Measurements from ENCODE around the gene PAXX.

The PAXX gene

DNA sequence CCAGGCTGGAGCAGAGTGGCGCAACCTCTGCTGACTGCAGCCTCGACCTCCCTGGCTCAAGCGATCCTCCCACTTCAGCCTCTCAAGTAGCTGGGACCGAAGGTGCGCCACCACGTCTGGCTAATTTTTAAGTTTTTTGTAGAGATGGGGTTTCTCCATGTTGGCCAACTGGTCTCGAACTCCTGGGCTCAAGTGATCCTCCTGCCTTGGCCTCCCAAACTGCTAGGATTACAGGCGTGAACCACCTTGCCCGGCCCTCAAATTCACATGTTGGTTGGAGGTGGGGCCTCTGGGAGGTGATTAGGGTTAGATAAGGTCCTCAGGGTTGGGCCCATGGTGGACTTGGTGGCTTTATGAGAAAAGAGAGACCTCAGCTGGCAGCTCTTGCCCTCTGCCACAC, 30.1 kb upstream of the PAXX start:
- no peak for DNase-seq (ENCODE audit: low read depth)
- TF ChIP-seq, protein P1, sequence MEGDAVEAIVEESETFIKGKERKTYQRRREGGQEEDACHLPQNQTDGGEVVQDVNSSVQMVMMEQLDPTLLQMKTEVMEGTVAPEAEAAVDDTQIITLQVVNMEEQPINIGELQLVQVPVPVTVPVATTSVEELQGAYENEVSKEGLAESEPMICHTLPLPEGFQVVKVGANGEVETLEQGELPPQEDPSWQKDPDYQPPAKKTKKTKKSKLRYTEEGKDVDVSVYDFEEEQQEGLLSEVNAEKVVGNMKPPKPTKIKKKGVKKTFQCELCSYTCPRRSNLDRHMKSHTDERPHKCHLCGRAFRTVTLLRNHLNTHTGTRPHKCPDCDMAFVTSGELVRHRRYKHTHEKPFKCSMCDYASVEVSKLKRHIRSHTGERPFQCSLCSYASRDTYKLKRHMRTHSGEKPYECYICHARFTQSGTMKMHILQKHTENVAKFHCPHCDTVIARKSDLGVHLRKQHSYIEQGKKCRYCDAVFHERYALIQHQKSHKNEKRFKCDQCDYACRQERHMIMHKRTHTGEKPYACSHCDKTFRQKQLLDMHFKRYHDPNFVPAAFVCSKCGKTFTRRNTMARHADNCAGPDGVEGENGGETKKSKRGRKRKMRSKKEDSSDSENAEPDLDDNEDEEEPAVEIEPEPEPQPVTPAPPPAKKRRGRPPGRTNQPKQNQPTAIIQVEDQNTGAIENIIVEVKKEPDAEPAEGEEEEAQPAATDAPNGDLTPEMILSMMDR (conservative IDR thresholded peaks at IDR 0.05; ENCODE audit: control insufficient read depth, insufficient read depth, low read depth, low read length), result no peak

DNA sequence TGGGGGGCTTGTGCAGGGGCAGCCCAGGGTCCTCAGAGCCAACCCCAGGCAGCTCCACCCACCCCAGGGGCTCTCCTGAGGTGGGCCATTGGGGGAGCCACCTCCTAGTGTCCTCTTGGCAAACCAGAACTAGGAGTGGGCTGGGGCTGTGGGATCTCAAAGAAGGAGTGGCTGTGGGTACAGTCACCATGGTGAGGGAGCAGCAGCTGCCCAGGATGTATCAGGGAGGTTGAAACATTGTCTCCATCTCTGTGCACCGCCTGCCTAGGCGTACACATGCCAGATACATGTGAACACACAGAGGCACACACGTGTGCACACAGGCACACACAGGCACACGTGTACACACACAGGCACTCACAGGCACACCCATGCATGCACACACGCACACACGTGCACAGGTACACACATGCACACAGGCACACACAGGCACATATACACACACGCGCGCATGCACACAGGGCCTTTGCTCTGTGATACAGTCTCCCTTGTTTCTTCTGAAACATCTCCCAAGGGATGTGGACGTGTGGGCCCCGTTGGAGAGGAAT, 29.4 kb upstream of the PAXX start:
- no peak overlapping the region for H3K4me3 ChIP-seq (ENCODE audit: control insufficient read depth, low read depth, low read length)
- TF ChIP-seq, protein P1 (conservative IDR thresholded peaks at IDR 0.05; ENCODE audit: control insufficient read depth, insufficient read depth, low read depth, low read length), result no peak
- DNase-seq (ENCODE audit: low read depth), result no peak

More for the DNA sequence above, 30.1 kb upstream of the PAXX start:
- H3K4me3 ChIP-seq (ENCODE audit: control insufficient read depth, low read depth, low read length), result no peak overlapping the region

DNA sequence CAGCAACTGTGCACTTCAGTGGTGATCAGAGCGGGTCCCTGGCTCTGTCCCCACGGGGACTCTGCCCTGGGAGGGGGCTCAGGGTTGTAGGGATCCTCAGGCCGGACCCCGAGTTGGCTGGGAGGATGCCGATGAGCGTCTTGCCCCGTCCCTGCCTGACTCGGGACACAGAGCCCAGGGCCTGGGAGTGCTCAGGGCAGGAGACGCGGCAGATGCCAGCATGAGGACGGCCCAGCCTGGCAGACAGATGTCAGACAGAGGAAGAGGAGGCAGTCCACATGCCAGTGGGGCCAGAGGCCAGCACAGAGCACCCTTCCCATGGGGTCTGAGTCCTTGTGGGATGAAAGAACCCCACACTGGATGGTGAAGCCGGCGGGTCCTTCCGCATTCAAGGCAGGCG, 28.9 kb upstream of the PAXX start:
- DNase-seq (ENCODE audit: low read depth), result no peak

DNA sequence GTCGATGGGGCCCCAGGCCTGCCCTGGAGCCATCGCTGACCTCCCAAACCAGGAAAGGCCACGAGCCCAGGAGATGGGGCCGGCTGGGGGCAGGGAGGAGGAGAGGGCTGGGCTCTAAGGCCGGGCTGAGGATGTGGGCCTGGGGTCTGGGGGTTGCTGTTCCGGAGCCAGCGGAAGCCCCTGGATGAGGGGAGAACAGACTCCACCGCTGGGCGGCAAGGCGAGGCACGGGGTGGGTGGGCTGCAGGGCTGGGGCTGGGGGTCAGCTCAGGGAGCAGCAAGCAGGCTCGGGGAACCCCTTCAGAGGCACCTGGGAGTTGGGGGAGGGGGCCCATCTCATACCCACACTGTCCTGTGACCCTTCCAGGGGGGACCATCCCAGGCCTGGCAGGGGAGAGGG, 28.5 kb upstream of the PAXX start:
- no peak overlapping the region for H3K4me3 ChIP-seq (ENCODE audit: control insufficient read depth, low read depth, low read length)
- TF ChIP-seq, protein P1 (conservative IDR thresholded peaks at IDR 0.05; ENCODE audit: control insufficient read depth, insufficient read depth, low read depth, low read length), result no peak
- no peak for DNase-seq (ENCODE audit: low read depth)

More for the DNA sequence above, 28.9 kb upstream of the PAXX start:
- TF ChIP-seq, protein P1 (conservative IDR thresholded peaks at IDR 0.05; ENCODE audit: control insufficient read depth, insufficient read depth, low read depth, low read length), result no peak
- H3K4me3 ChIP-seq (ENCODE audit: control insufficient read depth, low read depth, low read length), result no peak overlapping the region

- no peak for DNase-seq (ENCODE audit: low read depth)
- no peak overlapping the region for H3K4me3 ChIP-seq (ENCODE audit: control insufficient read depth, low read depth, low read length)
- TF ChIP-seq, protein P1 (conservative IDR thresholded peaks at IDR 0.05; ENCODE audit: control insufficient read depth, insufficient read depth, low read depth, low read length), result no peak
These were observed 28.0 kb upstream of the PAXX start for GRCh38 chr9:136964171-136964689.

GRCh38 chr9:136964833-136965422, 27.3 kb upstream of the PAXX start:
- no peak for DNase-seq (ENCODE audit: low read depth)
- H3K4me3 ChIP-seq (ENCODE audit: control insufficient read depth, low read depth, low read length), result no peak overlapping the region
- TF ChIP-seq, protein P1 (conservative IDR thresholded peaks at IDR 0.05; ENCODE audit: control insufficient read depth, insufficient read depth, low read depth, low read length), result no peak
